Kidney (tissue), 14 donors: ENCODE results near the gene C8G. TPM values are rescaled to one million over a fixed set of nuclear protein-coding genes. Genes with fewer than 3 reads are reported as not detected.

Experiments
- DNase-seq, 5 donors: peaks; one replicate each; pipeline ENCODE4 v3.0.0-alpha.2; 2013 to 2020
- FAIRE-seq: peaks from 2 replicates; lab custom pipeline; 2012; peaks lifted over from hg19 to GRCh38; lab: Jason Lieb, UNC
- H3K27ac ChIP-seq, 2 donors: one replicate each; pipeline ENCODE4 v1.7.0; 2013; ENCODE audit warnings: low read depth in 2 of 2, low read length in 2 of 2, inconsistent platforms in 1 of 2
- H3K27me3 ChIP-seq: one replicate; pipeline ENCODE4 v1.7.1; 2013; ENCODE audit warnings: low read length, inconsistent platforms; ENCODE audit not compliant: control insufficient read depth, insufficient read depth
- H3K36me3 ChIP-seq, 3 donors: one replicate each; pipeline versions ENCODE4 v1.7.0 to v1.7.1; 2013; ENCODE audit warnings: low read length in 3 of 3, control low read depth in 1 of 3, inconsistent platforms in 1 of 3; ENCODE audit not compliant: insufficient read depth in 3 of 3, control insufficient read depth in 2 of 3
- H3K4me1 ChIP-seq, 3 donors: one replicate each; pipeline versions ENCODE4 v1.7.0 to v1.7.1; 2013; ENCODE audit warnings: low read length in 3 of 3, inconsistent platforms in 1 of 3, low read depth in 1 of 3; ENCODE audit not compliant: control insufficient read depth in 2 of 3, insufficient read depth in 2 of 3
- H3K4me3 ChIP-seq, 3 donors: one replicate each; pipeline versions ENCODE4 v1.7.0 to v1.8.1; 2013; ENCODE audit warnings: low read length in 3 of 3, control low read depth in 1 of 3, inconsistent platforms in 1 of 3
- H3K9ac ChIP-seq, 3 donors: one replicate each; pipeline versions ENCODE4 v1.7.0 to v1.7.1; 2013; ENCODE audit warnings: low read length in 3 of 3, control low read depth in 1 of 3, inconsistent platforms in 1 of 3
- H3K9me3 ChIP-seq, 3 donors: one replicate each; pipeline versions ENCODE4 v1.7.0 to v1.7.1; 2013; ENCODE audit warnings: low read length in 3 of 3, control low read depth in 1 of 3, inconsistent platforms in 1 of 3; ENCODE audit not compliant: control insufficient read depth in 2 of 3, insufficient read depth in 1 of 3
- intact Hi-C: fragments of 100-400 bp; cut with DNase I; formaldehyde crosslinking; loops from one replicate; pipeline ENCODE4 v1.11.1; 2022
- polyA plus RNA-seq: library from polyadenylated mRNA; stranded (reverse); fragments of 350-450 nt; fragmentation: Illumina TruSeq; extraction: RNeasy Lipid Tissue Mini Kit (QIAGEN cat#74804); gene quantifications from one replicate; pipeline ENCODE4 v1.2.3, GENCODE V29; 2014; ENCODE audit warnings: low read depth, low replicate concordance; ENCODE audit not compliant: insufficient read depth
- total RNA-seq: library from RNA; stranded (reverse); fragmentation: NEBNext Ultra II Directional; extraction: Animal tissue kit (Norgen Biotek cat#: 25700); gene quantifications from one replicate; pipeline ENCODE4 v1.2.1, GENCODE V29; 2021
- TF ChIP-seq, protein P1 (sequence below): IDR thresholded peaks from 3 replicates; pipeline ENCODE4 v1.5.1; 2012; ENCODE audit warnings: mild to moderate bottlenecking, moderate library complexity, borderline replicate concordance; ENCODE audit not compliant: insufficient read depth; ENCODE audit errors: extremely low read depth
- donor health status: control.
- donor health status: control.
- donor health status: control.
- donor health status: control.
- donor health status: control.
- donor health status: DM: yes; HTN: yes; CAD: no.
- donor health status: Normal renal cell carcinoma (clear cell type).

Gene C8G
- total and polyA plus RNA-seq, 2 donors from 2014 or later = 1.9 to 2.1 TPM

DNA sequence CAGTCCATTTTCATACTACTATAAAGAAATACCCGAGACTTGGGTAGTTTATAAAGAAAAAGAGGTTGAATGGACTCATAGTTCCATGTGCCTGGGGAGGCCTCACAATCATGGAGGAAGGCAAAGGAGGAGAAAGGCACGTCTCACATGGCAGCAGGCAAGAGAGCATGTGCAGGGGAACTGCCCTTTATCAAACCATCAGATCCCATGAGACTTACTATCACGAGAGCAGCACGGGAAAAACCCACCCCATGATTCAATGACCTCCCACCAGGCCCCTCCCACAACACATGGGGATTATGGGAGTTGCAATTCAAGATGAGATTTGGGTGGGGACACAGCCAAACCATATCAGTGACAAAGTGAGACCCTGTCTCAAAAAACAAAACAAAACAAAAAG, 38.8 kb upstream of the C8G start:
- intact Hi-C loops = no loop called here
- TF ChIP-seq, protein P1, sequence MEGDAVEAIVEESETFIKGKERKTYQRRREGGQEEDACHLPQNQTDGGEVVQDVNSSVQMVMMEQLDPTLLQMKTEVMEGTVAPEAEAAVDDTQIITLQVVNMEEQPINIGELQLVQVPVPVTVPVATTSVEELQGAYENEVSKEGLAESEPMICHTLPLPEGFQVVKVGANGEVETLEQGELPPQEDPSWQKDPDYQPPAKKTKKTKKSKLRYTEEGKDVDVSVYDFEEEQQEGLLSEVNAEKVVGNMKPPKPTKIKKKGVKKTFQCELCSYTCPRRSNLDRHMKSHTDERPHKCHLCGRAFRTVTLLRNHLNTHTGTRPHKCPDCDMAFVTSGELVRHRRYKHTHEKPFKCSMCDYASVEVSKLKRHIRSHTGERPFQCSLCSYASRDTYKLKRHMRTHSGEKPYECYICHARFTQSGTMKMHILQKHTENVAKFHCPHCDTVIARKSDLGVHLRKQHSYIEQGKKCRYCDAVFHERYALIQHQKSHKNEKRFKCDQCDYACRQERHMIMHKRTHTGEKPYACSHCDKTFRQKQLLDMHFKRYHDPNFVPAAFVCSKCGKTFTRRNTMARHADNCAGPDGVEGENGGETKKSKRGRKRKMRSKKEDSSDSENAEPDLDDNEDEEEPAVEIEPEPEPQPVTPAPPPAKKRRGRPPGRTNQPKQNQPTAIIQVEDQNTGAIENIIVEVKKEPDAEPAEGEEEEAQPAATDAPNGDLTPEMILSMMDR = no peak
- Histone ChIP-seq H3K36me3 (peaks cover 0 to 6% (median 3%) of the 10 kb centered on the region in 3 donors), H3K9me3 (no peaks in the 10 kb centered on the region), H3K4me3 (no peak overlapping the region), H3K27ac (no peak overlapping the region), H3K27me3 (no peaks in the 10 kb centered on the region), H3K4me1 (peaks cover 0 to 16% (median 10%) of the 10 kb centered on the region in 3 donors), H3K9ac (no peak overlapping the region)
- DNase-seq (no peak), FAIRE-seq (no peak)

DNA sequence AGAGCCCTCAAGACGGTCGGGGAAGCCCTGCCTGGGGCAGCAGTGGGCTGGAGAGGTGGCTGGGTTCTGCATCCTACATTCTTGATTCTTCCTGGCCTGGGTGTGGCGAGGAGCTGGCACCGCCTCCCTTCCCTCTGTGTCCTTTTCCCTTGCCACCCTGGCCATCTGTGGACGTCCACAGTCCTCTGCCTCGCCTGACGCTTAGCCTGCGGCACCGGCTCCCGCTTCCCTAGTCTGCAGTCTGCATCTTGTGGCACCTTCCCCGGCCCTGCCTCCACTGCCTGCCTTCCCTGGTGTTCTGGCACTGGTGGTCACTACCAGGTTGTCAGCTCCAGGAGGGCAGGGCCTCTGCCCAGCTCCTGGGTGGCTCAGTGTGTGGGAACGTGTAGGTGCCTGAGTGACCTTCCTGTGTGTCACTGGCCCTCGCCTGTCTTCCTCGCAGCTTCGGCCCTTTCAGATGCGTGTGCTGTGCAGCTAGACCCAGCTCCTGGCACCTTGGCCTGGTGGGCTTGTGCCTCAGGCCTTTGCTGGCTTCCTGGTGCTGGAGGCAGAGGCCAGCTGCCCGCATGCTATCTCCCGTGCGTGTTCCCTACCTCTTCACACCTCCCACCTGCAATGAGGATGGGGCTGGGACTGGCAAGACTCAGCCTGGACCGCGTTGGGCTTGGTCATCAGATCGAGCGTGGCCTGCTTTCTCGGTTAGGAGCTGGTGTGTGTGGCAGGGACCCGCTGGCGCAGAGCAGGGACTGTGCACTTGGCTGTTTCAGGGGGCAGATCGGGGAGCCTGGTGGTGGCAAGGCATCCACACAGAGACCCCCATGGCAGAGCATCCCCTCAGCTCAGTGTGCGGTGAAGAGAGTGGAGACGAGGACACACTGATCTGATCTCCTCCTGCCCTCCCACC, 37.8 kb upstream of the C8G start:
- H3K27ac ChIP-seq = no peak overlapping the region
- intact Hi-C loops = no loop called here
- peaks cover 0 to 6% (median 3%) of the 10 kb centered on the region in 3 donors for H3K36me3 ChIP-seq

DNA sequence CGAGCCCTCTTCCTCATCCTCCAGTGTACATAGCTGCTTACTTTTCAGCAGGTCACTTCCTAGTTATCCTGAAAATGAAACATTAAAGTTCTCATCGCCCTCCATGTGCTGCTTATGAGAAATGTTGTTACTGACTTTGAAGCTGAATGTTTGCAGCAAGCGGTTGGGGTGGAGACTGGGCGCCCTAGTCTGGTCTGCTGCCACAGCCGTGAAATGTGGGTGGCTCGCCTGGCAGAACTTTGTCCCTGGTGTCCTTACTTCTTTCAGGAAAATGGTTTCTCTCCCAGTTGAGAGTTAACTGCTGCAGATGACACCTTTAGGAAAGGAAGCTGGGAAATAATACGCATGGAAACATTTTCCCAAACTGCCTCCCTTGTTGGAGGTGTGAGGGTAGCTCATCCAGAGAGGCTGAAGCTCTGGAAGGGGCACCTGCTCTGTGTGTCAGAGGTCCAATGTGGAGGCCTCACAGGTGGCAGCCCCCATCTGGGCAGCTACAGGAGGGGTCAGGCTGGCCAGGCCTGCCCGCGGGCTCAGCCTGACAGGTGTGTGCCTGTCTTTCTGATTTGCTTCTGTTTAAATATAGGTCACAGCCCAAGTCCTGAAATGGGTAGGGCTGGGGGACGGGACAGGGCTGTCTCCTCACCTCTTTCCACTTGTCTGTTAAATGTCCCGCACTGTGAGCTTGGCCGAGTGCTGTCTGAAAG, 34.7 kb upstream of the C8G start:
- DNase-seq = no peak

More for the DNA sequence above, 37.8 kb upstream of the C8G start:
- H3K27me3 ChIP-seq = no peaks in the 10 kb centered on the region
- no peak overlapping the region for H3K9ac ChIP-seq
- H3K4me1 ChIP-seq = peaks cover 0 to 7% (median 5%) of the 10 kb centered on the region in 3 donors
- H3K4me3 ChIP-seq = no peak overlapping the region
- TF ChIP-seq, protein P1 = no peak
- no peak for DNase-seq
- FAIRE-seq = no peak
- H3K9me3 ChIP-seq = no peaks in the 10 kb centered on the region

More for the DNA sequence above, 34.7 kb upstream of the C8G start:
- Histone ChIP-seq H3K4me3 (no peak overlapping the region), H3K9me3 (no peaks in the 10 kb centered on the region), H3K4me1 (no peaks in the 10 kb centered on the region), H3K9ac (no peak overlapping the region), H3K27ac (no peak overlapping the region), H3K36me3 (peaks cover 0 to 10% (median 6%) of the 10 kb centered on the region in 3 donors), H3K27me3 (no peaks in the 10 kb centered on the region)
- TF ChIP-seq, protein P1 = no peak
- intact Hi-C loops = no loop called here
- no peak for FAIRE-seq
